Right lobe of liver (tissue), 4 donors: ENCODE results near the gene E2F8.

Experiments used
- POLR2A ChIP-seq: fragments of 450-650 bp; IDR thresholded peaks from one replicate; pipeline ENCODE4 v1.6.1; 2017; ENCODE audit warnings: antibody characterized with exemption, mild to moderate bottlenecking
- TF ChIP-seq, protein P1 (sequence below), 4 donors: fragments of 200-600 bp in 3 of 4; fragments of 450-650 bp in 1 of 4; IDR thresholded peaks; one replicate each; pipeline versions ENCODE4 v1.5.1 to v1.8.0; 2016 to 2022; ENCODE audit warnings: antibody characterized with exemption in 4 of 4, mild to moderate bottlenecking in 2 of 4
- donor health status: DM: no; HTN: no; CAD: no.
- donor health status: DM: no; HTN: no; CAD: no.
- donor health status: DM: no; HTN: yes; CAD: no.

DNA sequence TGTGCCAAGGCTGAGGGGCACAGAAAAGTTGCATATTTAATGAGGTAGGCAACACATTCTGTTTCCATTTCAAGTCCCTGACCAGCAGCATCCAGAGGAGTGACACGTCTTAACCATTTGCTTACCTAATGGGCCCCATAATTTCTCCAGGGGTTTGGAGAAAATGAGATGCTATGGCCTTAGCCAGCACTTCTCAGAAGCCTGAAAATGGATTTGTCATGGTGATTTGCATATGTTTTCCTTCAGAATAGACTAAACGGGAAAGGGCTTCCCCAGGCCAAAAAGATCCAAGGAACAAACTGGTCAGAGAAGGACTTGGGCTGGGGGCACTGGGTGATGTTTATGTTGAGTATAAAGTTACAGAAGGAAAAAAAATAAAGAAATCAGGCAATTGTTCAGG is 55.7 kb downstream of the E2F8 start:
- TF ChIP-seq, protein P1, sequence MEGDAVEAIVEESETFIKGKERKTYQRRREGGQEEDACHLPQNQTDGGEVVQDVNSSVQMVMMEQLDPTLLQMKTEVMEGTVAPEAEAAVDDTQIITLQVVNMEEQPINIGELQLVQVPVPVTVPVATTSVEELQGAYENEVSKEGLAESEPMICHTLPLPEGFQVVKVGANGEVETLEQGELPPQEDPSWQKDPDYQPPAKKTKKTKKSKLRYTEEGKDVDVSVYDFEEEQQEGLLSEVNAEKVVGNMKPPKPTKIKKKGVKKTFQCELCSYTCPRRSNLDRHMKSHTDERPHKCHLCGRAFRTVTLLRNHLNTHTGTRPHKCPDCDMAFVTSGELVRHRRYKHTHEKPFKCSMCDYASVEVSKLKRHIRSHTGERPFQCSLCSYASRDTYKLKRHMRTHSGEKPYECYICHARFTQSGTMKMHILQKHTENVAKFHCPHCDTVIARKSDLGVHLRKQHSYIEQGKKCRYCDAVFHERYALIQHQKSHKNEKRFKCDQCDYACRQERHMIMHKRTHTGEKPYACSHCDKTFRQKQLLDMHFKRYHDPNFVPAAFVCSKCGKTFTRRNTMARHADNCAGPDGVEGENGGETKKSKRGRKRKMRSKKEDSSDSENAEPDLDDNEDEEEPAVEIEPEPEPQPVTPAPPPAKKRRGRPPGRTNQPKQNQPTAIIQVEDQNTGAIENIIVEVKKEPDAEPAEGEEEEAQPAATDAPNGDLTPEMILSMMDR (IDR thresholded peaks at IDR 0.05), result no peak
- no peak for TF ChIP-seq POLR2A
